Stomach (tissue), 9 donors: ENCODE measurements around the gene ZNF683. TPM values are rescaled to one million over a fixed set of nuclear protein-coding genes. Genes with fewer than 3 reads are reported as not detected.

Experiments used
- DNase-seq, 2 donors: peaks; one replicate each; pipeline versions ENCODE4 v3.0.0 to v3.0.0-alpha.2; 2013 to 2019
- H3K27ac ChIP-seq, 5 donors: fragments of 200-600 bp in 4 of 5; sonication (generic) in 4 of 5; one replicate each; pipeline ENCODE4 v1.5.1; 2013 to 2019; ENCODE audit warnings: mild to moderate bottlenecking in 1 of 5, moderate library complexity in 1 of 5
- H3K27me3 ChIP-seq, 3 donors: fragments of 200-600 bp; sonication (generic); one replicate each; pipeline ENCODE4 v1.5.1; 2017 to 2019; ENCODE audit warnings: mixed run types in 1 of 3
- H3K36me3 ChIP-seq, 4 donors: fragments of 200-600 bp; sonication (generic); 1 replicate in 3 of 4; 2 replicates in 1 of 4; pipeline ENCODE4 v1.5.1; 2016 to 2019
- H3K4me1 ChIP-seq, 4 donors: fragments of 200-600 bp; sonication (generic); one replicate each; pipeline ENCODE4 v1.5.1; 2016 to 2019
- H3K4me3 ChIP-seq, 4 donors: fragments of 200-600 bp; sonication (generic) in 3 of 4; one replicate each; pipeline ENCODE4 v1.5.1; 2016 to 2019; ENCODE audit warnings: mild to moderate bottlenecking in 1 of 4
- H3K9me3 ChIP-seq, 4 donors: fragments of 200-600 bp; sonication (generic); one replicate each; pipeline ENCODE4 v1.5.1; 2016 to 2019
- CTCF ChIP-seq, 7 experiments: fragments of 450-650 bp in 4 of 7; fragments of 200-600 bp in 3 of 7; sonication (generic) in 3 of 7; IDR thresholded peaks; one replicate each; pipeline ENCODE4 v1.5.1; 2016 to 2019; ENCODE audit warnings: antibody characterized with exemption in 7 of 7, control low read depth in 2 of 7, mild to moderate bottlenecking in 1 of 7
- EP300 ChIP-seq: sonication (generic); formaldehyde crosslinking; IDR thresholded peaks from one replicate; pipeline ENCODE4 v1.6.1; 2017; ENCODE audit warnings: antibody characterized with exemption
- POLR2A ChIP-seq, 4 donors: fragments of 450-650 bp; IDR thresholded peaks; one replicate each; pipeline ENCODE4 v1.6.1; 2016; ENCODE audit warnings: antibody characterized with exemption in 4 of 4, control low read depth in 2 of 4, mild to moderate bottlenecking in 1 of 4, moderate library complexity in 1 of 4
- POLR2AphosphoS5 ChIP-seq, 3 donors: sonication (generic); formaldehyde crosslinking; IDR thresholded peaks; one replicate each; pipeline ENCODE4 v1.6.1; 2016; ENCODE audit warnings: antibody characterized with exemption in 3 of 3
- WGBS, 5 donors: extraction: QIAGEN DNeasy Blood & Tissue Kit in 3 of 5; methylation state at CpG; one replicate each; pipeline versions ENCODE4 v1.1.5 to v1.1.7; 2013 to 2018; 5-methylcytosine and 5-hydroxymethylcytosine counted together
- intact Hi-C: fragments of 100-400 bp; cut with DNase I; formaldehyde crosslinking; loops from one replicate; pipeline ENCODE4 v1.15.1; 2023; ENCODE audit warnings: low total_unique reads
- polyA plus RNA-seq, 3 donors: library from polyadenylated mRNA; stranded (reverse); fragments of 200-250 nt; gene quantifications; one replicate each; pipeline ENCODE4 v1.2.3, GENCODE V29; 2013
- total RNA-seq, 5 donors: library from RNA; depleted of rRNA; stranded (reverse); fragments of >200 nt; gene quantifications; one replicate each; pipeline versions ENCODE4 v1.1.0 to v1.2.3, GENCODE V29; 2014 to 2016
- donor health status: healthy with polysubstance abuse.
- donor health status: Bipolar disorder and iron deficiency.
- donor health status: healthy.

Gene ZNF683
- total and polyA plus RNA-seq, 8 donors, result 0.25 to 3.6 (median 0.90) TPM; not detected in 4

- Histone ChIP-seq H3K9me3 (no peaks in the 10 kb centered on the region), H3K27me3 (peaks cover 0 to 10% (median 0%) of the 10 kb centered on the region in 3 donors), H3K4me3 (no peak overlapping the region), H3K4me1 (peaks cover 0 to 34% (median 10%) of the 10 kb centered on the region in 4 donors), H3K27ac (peak overlapping the region in 2 of 5 donors; percentile 48 to 73), H3K36me3 (no peaks in the 10 kb centered on the region)
- 81 to 90% (median 85%) methylated on average over 2 of the region's 2 CpGs for WGBS, 5 donors
- DNase-seq, result no peak
- intact Hi-C loops, result no loop called here
- TF ChIP-seq EP300, result no peak
- TF ChIP-seq CTCF (IDR thresholded peaks at IDR 0.05), result no peak
- no peak for TF ChIP-seq POLR2AphosphoS5 (IDR thresholded peaks at IDR 0.05)
- no peak for TF ChIP-seq POLR2A (IDR thresholded peaks at IDR 0.05)
Measured at GRCh38 chr1:26317146-26317545, 55.4 kb downstream of the ZNF683 start.

GRCh38 chr1:26315874-26316850 is 56.4 kb downstream of the ZNF683 start:
- H3K4me1 ChIP-seq, result peaks cover 0 to 26% (median 4%) of the 10 kb centered on the region in 4 donors
- H3K36me3 ChIP-seq, result no peaks in the 10 kb centered on the region
- WGBS, 5 donors, result 82 to 90% (median 85%) methylated on average over 8 of the region's 8 CpGs
- H3K27me3 ChIP-seq, result peaks cover 0 to 10% (median 0%) of the 10 kb centered on the region in 3 donors
- TF ChIP-seq EP300, result no peak
- no peak for TF ChIP-seq POLR2AphosphoS5 (IDR thresholded peaks at IDR 0.05)
- TF ChIP-seq POLR2A (IDR thresholded peaks at IDR 0.05), result no peak
- no peak for TF ChIP-seq CTCF (IDR thresholded peaks at IDR 0.05)
- H3K4me3 ChIP-seq, result no peak overlapping the region
- intact Hi-C loops, result no loop called here
- H3K9me3 ChIP-seq, result no peaks in the 10 kb centered on the region
- H3K27ac ChIP-seq, result peak overlapping the region in 3 of 5 donors; percentile 34 to 73 (median 49)
- no peak for DNase-seq

DNA sequence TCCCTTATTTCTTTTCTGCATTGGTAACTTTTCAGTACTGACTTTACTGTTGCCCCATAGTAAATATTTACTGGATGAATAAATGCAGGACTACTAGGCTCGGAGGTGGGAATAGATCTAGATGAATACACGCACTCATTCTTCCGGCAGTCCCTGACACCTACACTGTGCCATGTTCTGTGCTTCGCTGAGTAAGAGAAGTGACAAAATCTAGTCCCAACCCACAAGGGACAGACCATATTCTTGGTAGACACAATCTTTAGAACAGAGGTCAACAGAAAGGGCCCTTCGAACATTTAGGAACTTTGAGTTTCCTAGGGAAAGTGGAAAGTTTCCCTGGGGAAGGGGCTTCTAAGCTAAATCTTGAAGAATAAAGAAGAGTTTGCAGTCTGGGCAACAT is 58.0 kb downstream of the ZNF683 start:
- intact Hi-C loops, result no loop called here
- WGBS, 5 donors, result 75 to 83% (median 76%) methylated on average over 5 of the region's 5 CpGs
- H3K27ac ChIP-seq, result peak overlapping the region in 1 of 5 donors; percentile 49

More for the DNA sequence above, 58.0 kb downstream of the ZNF683 start:
- H3K4me1 ChIP-seq, result peaks cover 0 to 22% (median 0%) of the 10 kb centered on the region in 4 donors
- no peak for DNase-seq
- H3K36me3 ChIP-seq, result no peaks in the 10 kb centered on the region
- no peaks in the 10 kb centered on the region for H3K9me3 ChIP-seq
- no peak overlapping the region for H3K4me3 ChIP-seq
- TF ChIP-seq EP300 (no peak), POLR2A (IDR thresholded peaks at IDR 0.05) (no peak), POLR2AphosphoS5 (IDR thresholded peaks at IDR 0.05) (no peak), CTCF (IDR thresholded peaks at IDR 0.05) (no peak)
- no peaks in the 10 kb centered on the region for H3K27me3 ChIP-seq

Other genes with a start within 250 kb of the ZNF683 start
- gene FAM110D, start 213.7 kb downstream of the ZNF683 start, total RNA-seq, result 10 to 100 TPM in 1 of 5 donors, 1 to 10 TPM in 1, not detected in 3; 1.3 to 15.6 TPM
- gene FAM110D, start 213.7 kb downstream of the ZNF683 start, polyA plus RNA-seq, result 1 to 10 TPM in 2 of 3 donors, under 1 TPM in 1; 1.00 to 2.7 (median 1.4) TPM
- not detected for gene C1orf232, start 203.8 kb downstream of the ZNF683 start, total RNA-seq
- not detected for gene C1orf232, start 203.8 kb downstream of the ZNF683 start, polyA plus RNA-seq
- 10 to 100 TPM in 4 of 5 donors, not detected in 1; 10.6 to 74.1 (median 39.3) TPM for gene ZNF593, start 202.8 kb downstream of the ZNF683 start, total RNA-seq
- gene ZNF593, start 202.8 kb downstream of the ZNF683 start, polyA plus RNA-seq, result 100 to 1,000 TPM; 101 to 138 (median 133) TPM
- gene ZNF593OS, start 200.9 kb downstream of the ZNF683 start, total RNA-seq, result not detected
- gene ZNF593OS, start 200.9 kb downstream of the ZNF683 start, polyA plus RNA-seq, result under 1 TPM in 2 of 3 donors, not detected in 1; 0.30 to 0.76 TPM
- gene CNKSR1, start 195.3 kb downstream of the ZNF683 start, total RNA-seq, result 10 to 100 TPM; 13.6 to 70.3 (median 27.7) TPM
- 10 to 100 TPM; 10.4 to 23.0 (median 13.3) TPM for gene CNKSR1, start 195.3 kb downstream of the ZNF683 start, polyA plus RNA-seq
- not detected for gene CATSPER4, start 182.1 kb downstream of the ZNF683 start, total RNA-seq
- not detected for gene CATSPER4, start 182.1 kb downstream of the ZNF683 start, polyA plus RNA-seq
- gene CEP85, start 138.6 kb downstream of the ZNF683 start, total RNA-seq, result 10 to 100 TPM in 3 of 5 donors, 1 to 10 TPM in 1, under 1 TPM in 1; 0.58 to 21.0 (median 10.3) TPM
- gene CEP85, start 138.6 kb downstream of the ZNF683 start, polyA plus RNA-seq, result 1 to 10 TPM; 2.1 to 5.3 (median 2.7) TPM
- 100 to 1,000 TPM in 1 of 5 donors, 10 to 100 TPM in 3, 1 to 10 TPM in 1; 7.2 to 102 (median 29.5) TPM for gene SH3BGRL3, start 92.7 kb downstream of the ZNF683 start, total RNA-seq
- 100 to 1,000 TPM; 142 to 267 (median 227) TPM for gene SH3BGRL3, start 92.7 kb downstream of the ZNF683 start, polyA plus RNA-seq
- gene UBXN11, start 66.1 kb downstream of the ZNF683 start, total RNA-seq, result 10 to 100 TPM in 3 of 5 donors, 1 to 10 TPM in 2; 7.3 to 12.9 (median 12.2) TPM
- 10 to 100 TPM; 14.4 to 26.3 (median 19.3) TPM for gene UBXN11, start 66.1 kb downstream of the ZNF683 start, polyA plus RNA-seq
- 10 to 100 TPM in 2 of 5 donors, 1 to 10 TPM in 1, not detected in 2; 5.1 to 15.2 (median 10.7) TPM for gene CD52, start 54.8 kb downstream of the ZNF683 start, total RNA-seq
- 10 to 100 TPM; 27.3 to 68.2 (median 48.7) TPM for gene CD52, start 54.8 kb downstream of the ZNF683 start, polyA plus RNA-seq
- 10 to 100 TPM in 1 of 5 donors, 1 to 10 TPM in 3, under 1 TPM in 1; 0.92 to 12.7 (median 2.3) TPM for gene CRYBG2, start 18.6 kb downstream of the ZNF683 start, total RNA-seq
- gene CRYBG2, start 18.6 kb downstream of the ZNF683 start, polyA plus RNA-seq, result 10 to 100 TPM in 1 of 3 donors, 1 to 10 TPM in 1, under 1 TPM in 1; 0.15 to 66.8 (median 4.0) TPM
- not detected for gene LIN28A, start 38.1 kb upstream of the ZNF683 start, total RNA-seq
- not detected for gene LIN28A, start 38.1 kb upstream of the ZNF683 start, polyA plus RNA-seq
- gene DHDDS, start 59.6 kb upstream of the ZNF683 start, total RNA-seq, result 10 to 100 TPM; 32.1 to 63.6 (median 48.1) TPM
- 10 to 100 TPM; 15.3 to 41.4 (median 20.8) TPM for gene DHDDS, start 59.6 kb upstream of the ZNF683 start, polyA plus RNA-seq
- gene HMGN2, start 99.7 kb upstream of the ZNF683 start, total RNA-seq, result 100 to 1,000 TPM in 4 of 5 donors, 10 to 100 TPM in 1; 70.1 to 897 (median 422) TPM
- 100 to 1,000 TPM; 418 to 629 (median 615) TPM for gene HMGN2, start 99.7 kb upstream of the ZNF683 start, polyA plus RNA-seq
- gene RPS6KA1, start 157.0 kb upstream of the ZNF683 start, total RNA-seq, result 100 to 1,000 TPM in 1 of 5 donors, 10 to 100 TPM in 4; 15.2 to 769 (median 46.7) TPM
- gene RPS6KA1, start 157.0 kb upstream of the ZNF683 start, polyA plus RNA-seq, result 10 to 100 TPM; 21.4 to 37.9 (median 25.5) TPM